Measurements from ENCODE around the gene FTMT.

DNA sequence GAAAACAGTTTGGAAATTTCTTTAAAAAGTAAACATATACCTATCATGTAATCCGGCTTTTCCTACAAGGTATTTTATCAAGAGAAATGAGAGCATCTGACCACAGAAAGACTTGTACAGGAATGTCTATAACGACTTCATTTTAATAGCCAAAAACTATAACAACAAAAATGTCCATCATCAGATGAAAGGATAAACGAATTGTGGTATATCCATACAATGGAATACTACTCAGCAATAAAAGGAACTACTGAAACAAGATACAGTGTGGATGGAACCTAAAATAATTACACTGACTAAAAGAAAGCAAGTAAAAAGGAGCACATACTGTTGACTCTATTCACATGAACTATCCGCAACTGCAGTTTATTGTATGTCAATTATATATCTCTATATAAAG, 1.4 kb upstream of the FTMT start:
- TF ChIP-seq CTCF (conservative IDR thresholded peaks at IDR 0.05 in 1 of 2, IDR thresholded peaks at IDR 0.05 in 1 of 2; ENCODE audit: low read depth in 1 of 2, low read length in 2 of 2) (no peak), EZH2 (IDR thresholded peaks at IDR 0.05; ENCODE audit: low read length, missing control alignments) (no peak)

Data from fibroblast of lung (primary cell).